RWPE2 (cell line): Measurements from ENCODE around the gene ADGRG1.

Experiments
- ATAC-seq: fragments of 200-7000 bp; cut with Tn5 transposase; 3 replicates; pipeline ENCODE4 v1.9.1; 2021; ENCODE audit warnings: low read depth
- DNase-seq: peaks from one replicate; pipeline ENCODE4 v3.0.0-alpha.2; 2020; ENCODE audit warnings: low spot score
- H3K27ac ChIP-seq: fragments of 450-650 bp; 2 replicates; pipeline ENCODE4 v1.5.1; 2017; ENCODE audit warnings: mild to moderate bottlenecking; ENCODE audit not compliant: poor library complexity, severe bottlenecking
- H3K27me3 ChIP-seq: fragments of 250-450 bp; sonication (Bioruptor Pico); 2 replicates; pipeline ENCODE4 v1.5.1; 2021; ENCODE audit warnings: mild to moderate bottlenecking, moderate library complexity; ENCODE audit not compliant: insufficient read depth, poor library complexity, severe bottlenecking
- H3K36me3 ChIP-seq: fragments of 250-450 bp; sonication (Bioruptor Pico); 2 replicates; pipeline ENCODE4 v1.5.1; 2020; ENCODE audit warnings: low read depth, mild to moderate bottlenecking, moderate library complexity
- H3K4me1 ChIP-seq: fragments of 250-450 bp; sonication (Bioruptor Pico); 2 replicates; pipeline ENCODE4 v1.5.1; 2021; ENCODE audit warnings: mild to moderate bottlenecking, moderate library complexity; ENCODE audit not compliant: insufficient read depth, poor library complexity, severe bottlenecking
- H3K4me3 ChIP-seq: fragments of 250-450 bp; sonication (Bioruptor Pico); 2 replicates; pipeline ENCODE4 v1.5.1; 2021; ENCODE audit warnings: mild to moderate bottlenecking, moderate library complexity; ENCODE audit not compliant: severe bottlenecking
- H3K9me3 ChIP-seq: fragments of 250-450 bp; sonication (Bioruptor Pico); 2 replicates; pipeline ENCODE4 v1.5.1; 2021; ENCODE audit warnings: mild to moderate bottlenecking, moderate library complexity; ENCODE audit not compliant: severe bottlenecking
- CTCF ChIP-seq: fragments of 450-650 bp; IDR thresholded peaks from one replicate; pipeline ENCODE4 v1.5.1; 2017; ENCODE audit warnings: mild to moderate bottlenecking, moderate library complexity; ENCODE audit not compliant: poor library complexity, severe bottlenecking

Gene ADGRG1

GRCh38 chr16:57681950-57682728 lies 53.7 kb downstream of the ADGRG1 start:
- no peaks in the 10 kb centered on the region for H3K4me1 ChIP-seq
- no peak for ATAC-seq
- DNase-seq, result no peak
- H3K4me3 ChIP-seq, result no peak overlapping the region
- no peaks in the 10 kb centered on the region for H3K36me3 ChIP-seq
- H3K27me3 ChIP-seq, result no peaks in the 10 kb centered on the region
- no peak for TF ChIP-seq CTCF
- H3K9me3 ChIP-seq, result no peaks in the 10 kb centered on the region
- H3K27ac ChIP-seq, result no peak overlapping the region

- Histone ChIP-seq H3K27me3 (no peaks in the 10 kb centered on the region), H3K4me3 (no peak overlapping the region), H3K36me3 (no peaks in the 10 kb centered on the region), H3K4me1 (no peaks in the 10 kb centered on the region), H3K27ac (no peak overlapping the region), H3K9me3 (no peaks in the 10 kb centered on the region)
- ATAC-seq, result no peak
- no peak for DNase-seq
- no peak for TF ChIP-seq CTCF
Observed at GRCh38 chr16:57682809-57683635, 54.6 kb downstream of the ADGRG1 start.

GRCh38 chr16:57683636-57684545 lies 55.5 kb downstream of the ADGRG1 start:
- no peaks in the 10 kb centered on the region for H3K9me3 ChIP-seq
- H3K27ac ChIP-seq, result no peak overlapping the region
- DNase-seq, result no peak
- H3K36me3 ChIP-seq, result no peaks in the 10 kb centered on the region
- ATAC-seq, result no peak
- TF ChIP-seq CTCF, result no peak
- no peak overlapping the region for H3K4me3 ChIP-seq
- H3K27me3 ChIP-seq, result no peaks in the 10 kb centered on the region
- no peaks in the 10 kb centered on the region for H3K4me1 ChIP-seq

GRCh38 chr16:57684626-57685358 lies 56.4 kb downstream of the ADGRG1 start:
- TF ChIP-seq CTCF, result no peak
- no peaks in the 10 kb centered on the region for H3K27me3 ChIP-seq
- H3K4me1 ChIP-seq, result no peaks in the 10 kb centered on the region
- no peaks in the 10 kb centered on the region for H3K36me3 ChIP-seq
- H3K27ac ChIP-seq, result no peak overlapping the region
- ATAC-seq, result no peak
- H3K4me3 ChIP-seq, result no peak overlapping the region
- H3K9me3 ChIP-seq, result no peaks in the 10 kb centered on the region
- DNase-seq, result no peak
